ENCODE results near the gene SLC25A27.
A peak's percentile ranks its signal among the peaks of the same experiment; 100 is the strongest.
"Not testable (repeated sequence)": the region's sequence is repeated elsewhere in the genome, so short reads cannot be mapped to it uniquely, and the experiment has no call there.

The SLC25A27 gene, protein sequence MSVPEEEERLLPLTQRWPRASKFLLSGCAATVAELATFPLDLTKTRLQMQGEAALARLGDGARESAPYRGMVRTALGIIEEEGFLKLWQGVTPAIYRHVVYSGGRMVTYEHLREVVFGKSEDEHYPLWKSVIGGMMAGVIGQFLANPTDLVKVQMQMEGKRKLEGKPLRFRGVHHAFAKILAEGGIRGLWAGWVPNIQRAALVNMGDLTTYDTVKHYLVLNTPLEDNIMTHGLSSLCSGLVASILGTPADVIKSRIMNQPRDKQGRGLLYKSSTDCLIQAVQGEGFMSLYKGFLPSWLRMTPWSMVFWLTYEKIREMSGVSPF

DNA sequence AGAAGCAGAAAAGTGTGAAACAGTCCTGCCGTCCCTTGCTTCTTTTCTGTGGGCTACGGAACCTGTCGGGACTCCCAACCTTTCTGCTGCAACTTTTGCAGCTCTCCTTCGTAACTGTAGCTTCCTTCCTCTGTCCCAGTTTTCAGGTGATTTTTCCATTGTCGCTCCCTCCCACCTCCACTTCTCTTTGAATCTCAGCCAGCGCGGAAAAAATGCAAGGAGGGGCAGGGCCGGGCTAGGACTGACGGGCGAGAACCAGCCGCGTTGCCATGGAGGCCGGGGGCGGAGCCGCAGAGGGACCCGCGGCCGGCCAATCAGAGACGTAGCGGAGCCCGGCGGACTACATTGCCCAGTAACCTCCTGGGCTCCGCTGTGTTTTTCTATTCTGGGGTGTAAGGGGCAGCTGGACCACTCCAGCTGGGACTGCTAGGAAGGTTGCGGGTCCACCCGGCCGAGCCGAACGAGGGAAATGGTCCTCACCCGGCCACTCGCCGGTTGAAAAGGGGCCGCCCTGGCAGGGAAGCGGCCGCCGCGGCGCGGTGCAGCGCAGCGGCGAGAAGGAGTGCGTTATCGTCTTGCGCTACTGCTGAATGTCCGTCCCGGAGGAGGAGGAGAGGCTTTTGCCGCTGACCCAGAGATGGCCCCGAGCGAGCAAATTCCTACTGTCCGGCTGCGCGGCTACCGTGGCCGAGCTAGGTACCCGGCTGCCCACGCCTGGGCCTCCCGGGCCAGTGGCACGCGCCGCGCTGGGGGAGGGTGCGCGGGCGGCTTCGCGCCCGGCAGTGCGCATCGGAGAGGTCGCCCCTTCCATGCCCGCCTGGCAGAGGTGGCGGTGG, at the start of gene SLC25A27, which contains the start of gene CYP39A1:
Gene SLC25A27 (plus strand): TSS at position 373 of the 836 bp plus-strand sequence. CDS start 218 bp downstream, at position 591.
Gene CYP39A1 (minus strand): TSS at position 216 of the 836 bp plus-strand sequence. CDS start 236 bp downstream, outside the sequence.
- DNase-seq = peak; percentile 89 to 91

DNA sequence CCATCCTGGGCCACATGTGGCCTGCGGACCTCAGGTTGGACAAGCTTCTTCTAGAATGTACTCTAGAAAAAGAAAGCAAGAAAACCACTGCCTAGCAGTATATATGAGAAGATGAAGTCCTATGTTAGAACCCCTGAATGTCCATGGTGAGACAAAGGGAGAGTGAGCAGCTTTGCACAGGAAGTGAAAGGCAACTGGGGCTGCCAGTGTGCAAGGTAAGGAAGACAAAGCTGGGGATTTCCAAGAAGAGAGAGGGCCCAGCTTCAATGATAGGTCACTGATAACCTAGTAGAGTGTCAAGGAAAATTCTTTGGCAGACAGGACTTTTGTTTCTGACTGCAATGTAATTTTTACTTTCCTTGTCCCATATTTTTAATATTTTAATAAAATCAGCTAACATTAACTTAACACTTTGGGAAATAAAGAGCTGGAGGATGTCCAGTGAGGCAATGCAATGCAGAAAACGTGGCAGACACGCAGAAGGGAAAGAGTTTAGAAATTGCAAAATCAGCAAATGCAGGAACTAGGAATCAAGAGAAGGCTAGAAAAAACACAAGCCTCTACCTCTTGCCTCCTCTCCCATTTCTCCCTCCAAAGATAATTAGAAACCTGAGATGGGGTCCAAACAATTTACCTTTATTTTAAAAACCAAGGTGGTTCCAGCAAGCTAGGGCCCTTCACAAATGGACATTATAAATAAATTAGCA, 47.5 kb upstream of the SLC25A27 start:
- no peak for DNase-seq

DNA sequence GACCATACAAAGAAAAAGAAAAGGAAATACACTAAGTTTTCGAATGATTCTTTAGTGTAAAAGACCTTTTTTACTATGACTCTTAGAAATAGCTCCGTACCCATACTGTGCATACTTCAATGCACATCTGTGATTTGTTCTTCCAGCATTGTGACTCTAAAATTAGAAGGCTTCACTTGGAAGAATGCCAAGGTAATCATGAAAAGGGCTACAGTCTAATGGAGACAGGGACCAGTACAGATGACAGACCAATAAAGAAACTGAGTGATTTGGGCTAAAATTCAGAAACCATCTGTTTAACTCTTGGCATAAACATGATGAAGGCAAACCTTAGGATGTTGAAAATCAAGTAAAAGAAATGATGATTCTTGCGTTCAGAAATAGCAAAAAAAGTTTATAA, 46.4 kb upstream of the SLC25A27 start:
- DNase-seq = peak in 1 of 2 donors; percentile 65

DNA sequence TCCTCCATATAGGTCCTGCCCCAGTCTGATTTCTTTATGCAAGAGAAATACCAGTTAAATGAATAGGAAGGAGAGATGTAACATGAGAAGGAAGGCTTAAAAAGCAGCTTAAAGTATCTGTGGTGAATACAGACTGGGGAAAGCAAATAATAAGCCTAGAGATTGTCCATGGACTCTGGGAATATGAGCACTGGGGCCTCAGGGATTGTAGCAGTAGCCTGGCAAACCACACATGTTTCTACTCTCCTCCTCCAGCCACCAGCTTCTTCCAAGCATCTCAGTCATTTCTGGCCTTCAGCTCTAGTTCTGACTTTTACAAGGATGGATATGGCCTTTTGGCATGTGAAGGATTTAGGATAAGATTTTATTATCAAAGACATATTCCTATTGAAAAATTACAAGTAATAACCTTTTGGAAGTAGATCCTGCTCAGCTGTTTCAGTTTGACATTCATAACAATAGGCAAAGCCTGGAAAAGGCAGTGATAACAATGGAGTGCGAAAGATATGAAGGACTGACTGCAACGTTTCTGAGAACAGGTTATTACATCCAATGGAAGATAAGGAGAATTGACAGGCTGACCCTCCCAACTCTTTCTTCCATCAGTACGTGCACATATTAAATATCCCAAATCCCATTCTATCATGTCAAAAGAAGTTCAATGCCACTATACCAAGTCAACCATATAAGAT, 41.8 kb upstream of the SLC25A27 start:
- no peak for DNase-seq

DNA sequence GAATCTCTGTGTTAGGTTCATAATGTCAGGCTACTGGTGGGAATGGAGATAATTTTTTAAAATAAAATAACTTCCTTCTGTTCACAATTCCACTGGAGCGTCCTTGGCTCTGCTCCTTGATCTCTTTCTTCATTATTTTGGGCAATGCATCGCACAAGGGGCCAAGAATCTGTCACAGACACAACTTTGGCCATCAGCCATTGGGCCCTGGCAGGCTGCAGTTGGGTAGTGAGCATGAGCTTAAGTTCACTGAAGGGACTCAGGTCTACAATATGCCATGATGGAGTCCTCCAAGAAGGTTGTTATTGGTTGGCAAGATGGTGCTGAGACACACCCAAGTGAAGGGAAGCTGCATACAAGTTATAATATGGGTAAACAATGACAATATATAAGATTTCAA, 40.1 kb upstream of the SLC25A27 start:
- no peak for DNase-seq

DNA sequence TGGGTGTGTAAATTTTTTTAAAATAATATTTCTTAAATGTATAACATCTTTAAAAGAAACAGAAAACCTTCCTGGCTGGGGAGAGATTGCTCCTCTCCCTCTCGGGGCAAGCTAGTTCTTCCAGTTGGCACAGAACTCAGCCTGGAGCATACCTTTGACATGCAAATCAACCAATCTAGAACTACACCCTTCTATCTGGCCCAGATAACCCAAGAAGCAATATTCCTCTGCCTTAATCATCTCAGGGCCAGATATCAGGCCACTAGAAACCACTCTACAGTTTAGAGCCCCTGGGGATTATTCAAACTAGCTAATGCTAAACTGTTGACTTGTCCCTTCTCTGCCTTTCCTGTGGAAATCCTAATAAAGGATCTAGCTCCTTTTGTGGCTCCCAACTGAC, 34.0 kb upstream of the SLC25A27 start:
- no peak for DNase-seq

DNA sequence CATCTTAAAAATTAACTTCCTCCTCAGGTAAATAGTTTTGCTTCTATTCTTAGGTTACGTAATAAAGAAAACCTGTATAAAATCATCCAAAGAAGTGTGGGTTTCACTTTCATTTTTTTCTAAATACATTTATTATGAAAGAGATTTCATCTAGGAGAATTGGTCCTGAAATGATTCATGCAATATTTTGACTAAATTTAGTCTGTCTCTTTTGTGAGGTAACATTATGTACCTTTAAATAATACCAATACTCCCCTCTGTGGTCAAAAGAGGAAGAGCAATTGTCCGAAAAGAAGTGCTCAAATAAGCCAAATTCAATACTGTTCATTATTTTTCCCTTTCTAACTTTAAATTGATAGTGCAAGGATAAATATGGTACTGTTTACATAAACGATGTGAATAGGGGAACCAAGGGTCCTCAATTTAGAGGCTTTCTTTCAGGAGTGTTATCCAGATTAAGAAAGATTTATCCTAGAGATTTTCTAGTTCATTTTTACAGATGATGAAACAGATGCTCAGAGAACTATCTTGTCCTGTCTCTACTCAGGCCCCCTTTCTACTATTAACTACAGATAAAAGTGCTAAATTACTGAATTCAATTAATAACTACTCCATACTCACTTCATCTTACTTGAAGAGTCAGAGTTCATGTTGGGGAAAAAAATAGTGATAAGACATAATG, 26.4 kb upstream of the SLC25A27 start:
- DNase-seq = peak in 1 of 2 donors; percentile 70

DNA sequence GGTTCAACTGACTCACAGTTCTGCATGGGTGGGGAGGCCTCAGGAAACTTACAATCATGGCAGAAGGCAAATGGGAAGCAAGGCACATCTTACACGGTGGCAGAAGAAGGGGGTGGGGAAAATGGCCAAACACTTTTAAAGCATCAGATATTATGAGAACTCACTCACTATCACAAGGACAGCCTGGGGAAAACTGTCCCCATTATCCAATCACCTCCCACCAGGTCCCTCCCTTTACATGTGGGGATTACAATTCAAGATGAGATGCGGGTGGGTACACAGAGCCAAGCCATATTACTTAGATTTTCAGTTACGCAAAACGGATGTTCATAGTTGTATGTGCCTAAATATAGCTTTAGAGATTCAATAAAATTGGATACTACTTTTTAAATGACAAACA, 25.8 kb upstream of the SLC25A27 start:
- no peak for DNase-seq

DNA sequence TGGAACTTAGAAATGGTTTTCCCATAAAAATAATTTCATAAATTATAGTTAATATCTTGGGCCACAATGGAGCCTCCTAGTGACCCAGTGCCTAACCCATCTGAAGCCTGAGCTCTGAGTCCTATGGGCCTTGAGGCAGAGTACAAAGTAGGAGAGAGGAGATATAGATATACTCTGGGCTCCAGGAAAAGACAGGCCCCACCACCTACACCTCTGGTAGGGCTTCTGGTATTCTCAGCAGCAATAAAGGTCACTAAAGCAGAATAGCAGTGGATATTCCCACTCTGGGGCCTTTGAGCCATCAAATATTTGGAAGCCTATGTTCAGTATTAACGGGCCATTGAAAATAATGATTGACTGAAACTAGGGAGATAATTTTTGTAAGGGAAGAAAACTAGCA, 24.3 kb upstream of the SLC25A27 start:
- no peak for DNase-seq

DNA sequence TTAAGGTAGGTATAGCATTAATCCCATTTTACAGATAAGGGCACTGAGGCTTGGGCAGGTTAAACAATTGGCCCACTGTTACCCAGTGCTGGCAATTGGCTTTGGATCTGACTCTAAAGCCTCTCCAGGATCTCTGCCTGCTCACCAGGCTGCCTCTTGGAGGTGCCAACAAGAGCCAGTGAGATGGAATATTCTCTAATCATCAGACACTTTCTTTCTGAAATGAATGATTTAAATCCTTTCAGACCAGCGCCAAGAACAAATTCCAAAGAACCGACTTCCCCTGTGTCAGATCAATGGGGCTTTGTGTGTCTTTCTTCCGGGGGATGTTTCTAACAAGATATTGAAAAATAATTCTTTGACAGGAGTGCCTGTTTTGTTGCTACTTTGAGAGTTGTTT, 23.8 kb upstream of the SLC25A27 start:
- no peak for DNase-seq

DNA sequence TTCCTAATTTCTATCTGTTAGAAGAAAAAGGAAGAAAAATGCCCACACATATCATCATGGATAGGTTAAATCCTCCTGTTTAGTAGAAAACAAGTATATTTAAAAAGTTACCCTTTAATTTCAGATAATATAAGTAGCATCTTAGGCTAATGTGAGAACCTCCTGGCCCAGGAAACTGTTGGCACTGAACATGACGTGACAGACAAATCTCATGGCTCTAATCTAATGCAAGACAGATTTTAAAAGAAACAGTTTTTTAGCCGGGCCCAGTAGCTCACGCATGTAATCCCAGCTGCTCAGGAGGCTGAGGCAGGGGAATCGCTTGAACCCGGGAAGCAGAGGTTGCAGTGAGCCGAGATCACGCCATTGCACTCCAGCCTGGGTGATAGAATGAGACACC, 23.1 kb upstream of the SLC25A27 start:
- no peak for DNase-seq

DNA sequence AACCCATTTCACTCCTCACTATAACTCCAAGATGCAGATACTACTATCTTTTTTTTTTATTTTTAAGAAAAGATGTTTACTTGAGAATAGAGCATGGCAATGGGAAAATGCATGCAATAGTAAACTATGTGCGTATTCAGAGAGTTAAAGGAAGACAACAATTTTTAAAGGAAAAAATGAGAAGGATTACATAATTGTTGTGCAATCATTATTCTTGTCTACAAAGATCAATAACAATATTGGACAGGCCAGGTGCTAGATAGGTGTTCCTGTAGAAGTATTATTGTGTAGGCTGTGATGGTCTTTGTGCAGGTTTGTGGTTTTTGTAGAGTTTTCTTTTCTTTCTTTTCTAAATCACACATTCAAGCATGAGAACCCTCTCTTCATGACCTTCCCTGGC, 20.7 kb upstream of the SLC25A27 start:
- no peak for DNase-seq

DNA sequence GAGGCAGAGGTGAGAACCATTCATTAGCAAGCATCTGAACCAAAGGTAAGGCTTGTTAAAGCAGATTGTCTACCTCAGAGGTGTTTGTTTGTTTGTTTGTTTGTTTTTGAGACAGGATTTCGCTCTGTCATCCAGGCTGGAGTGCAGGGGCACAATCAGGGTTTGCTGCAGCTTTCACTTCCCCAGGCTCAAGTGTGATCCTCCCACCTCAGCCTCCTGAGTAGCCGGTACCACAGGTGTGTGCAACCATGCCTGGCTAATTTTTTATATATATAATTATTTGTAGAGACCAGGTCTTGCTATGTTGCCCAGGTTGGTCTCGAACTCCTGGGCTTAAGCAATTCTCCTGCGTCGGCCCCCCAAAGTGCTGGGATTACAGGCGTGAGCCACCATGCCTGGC, 17.3 kb upstream of the SLC25A27 start:
- no peak for DNase-seq

DNA sequence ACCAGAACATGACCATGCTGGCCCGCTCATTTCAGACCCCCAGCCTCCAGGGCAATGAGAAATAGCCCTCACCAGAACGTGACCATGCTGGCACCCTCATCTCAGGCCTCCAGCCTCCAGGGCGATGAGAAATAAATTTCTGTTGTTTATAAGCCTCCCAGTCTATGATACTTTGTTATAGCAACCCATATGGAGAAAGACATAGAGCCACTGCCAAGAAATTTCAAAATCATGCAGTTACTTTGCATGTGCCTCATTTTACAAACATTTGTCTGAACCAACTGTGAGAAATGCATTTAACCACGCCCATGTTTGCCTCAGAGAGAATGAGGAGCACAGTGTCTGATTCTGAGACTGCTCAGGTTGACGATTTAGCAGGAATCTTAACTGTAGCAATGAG, 15.6 kb upstream of the SLC25A27 start:
- no peak for DNase-seq

DNA sequence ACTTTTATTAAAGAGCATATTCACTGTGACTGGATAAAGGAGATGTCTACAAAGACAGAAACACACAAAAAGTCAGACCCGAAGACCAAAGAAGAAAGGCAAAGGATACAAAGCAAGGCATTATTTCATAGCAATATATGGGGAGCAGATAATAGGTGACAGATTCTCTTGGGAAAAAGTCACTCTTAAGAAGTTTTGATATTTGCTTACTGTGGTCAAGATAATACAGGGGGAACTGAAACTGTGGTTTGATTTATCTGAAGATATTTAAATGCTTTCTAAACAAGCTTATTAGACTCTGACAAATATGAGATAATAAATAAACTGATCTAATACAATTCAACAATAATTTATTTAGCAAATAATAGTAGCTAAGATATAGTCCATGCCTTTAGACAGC, 14.8 kb upstream of the SLC25A27 start:
- DNase-seq = no peak

DNA sequence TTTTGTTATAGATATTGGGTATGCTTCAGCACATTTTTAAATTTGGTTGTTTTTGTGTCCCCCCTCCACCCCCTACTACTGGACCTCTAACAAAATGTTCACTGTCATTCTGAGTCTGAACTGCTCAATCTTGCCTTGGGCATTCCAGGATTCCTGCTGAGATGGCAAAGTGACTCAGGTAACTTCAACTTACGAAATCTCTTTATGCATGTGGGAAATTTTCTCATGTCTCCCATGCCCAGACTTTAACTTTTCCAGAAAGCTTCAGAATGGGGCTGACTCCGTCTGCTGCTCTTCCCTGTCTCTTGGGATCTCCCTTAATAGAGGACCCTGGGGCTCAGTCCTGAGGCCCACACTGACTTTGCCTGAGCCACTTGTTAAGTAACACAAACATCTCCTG, 14.1 kb upstream of the SLC25A27 start:
- no peak for DNase-seq

DNA sequence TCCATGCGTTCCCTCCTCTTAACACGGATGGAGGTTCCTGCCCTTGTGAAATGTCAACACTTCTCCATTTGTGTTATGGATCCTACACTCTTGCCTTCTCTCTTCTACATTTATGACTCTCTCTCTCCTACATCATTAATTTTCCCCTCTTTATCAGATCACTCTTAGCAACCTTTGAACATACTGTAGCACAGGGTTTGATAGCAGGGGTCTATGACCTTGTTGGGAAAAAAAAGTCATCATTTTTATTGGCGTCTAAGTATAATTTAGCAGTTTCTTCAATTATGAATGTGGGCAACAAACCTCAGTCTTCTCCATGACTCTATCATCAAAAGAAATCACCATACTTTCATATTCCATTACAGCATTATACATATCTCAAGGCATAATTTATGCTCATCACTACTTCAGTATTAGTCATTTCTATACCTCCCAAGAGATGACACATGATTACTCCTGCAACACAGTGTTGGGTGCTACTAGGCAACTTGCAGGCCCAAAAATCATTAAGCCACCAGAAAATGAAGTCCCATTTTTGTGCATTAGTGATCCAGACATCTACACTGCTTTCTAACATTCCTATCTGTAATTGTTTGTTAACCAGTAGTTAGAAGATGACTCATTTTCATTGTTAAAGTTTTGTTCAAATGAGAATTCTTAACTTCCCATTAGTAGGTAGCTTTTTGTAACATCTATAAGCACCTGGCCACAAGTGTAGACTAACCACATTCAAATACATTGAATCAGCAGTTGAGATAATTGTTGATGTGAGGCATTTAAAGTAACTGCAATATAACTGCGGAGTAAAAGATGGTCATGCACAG, 9.6 kb upstream of the SLC25A27 start:
- DNase-seq = no peak

DNA sequence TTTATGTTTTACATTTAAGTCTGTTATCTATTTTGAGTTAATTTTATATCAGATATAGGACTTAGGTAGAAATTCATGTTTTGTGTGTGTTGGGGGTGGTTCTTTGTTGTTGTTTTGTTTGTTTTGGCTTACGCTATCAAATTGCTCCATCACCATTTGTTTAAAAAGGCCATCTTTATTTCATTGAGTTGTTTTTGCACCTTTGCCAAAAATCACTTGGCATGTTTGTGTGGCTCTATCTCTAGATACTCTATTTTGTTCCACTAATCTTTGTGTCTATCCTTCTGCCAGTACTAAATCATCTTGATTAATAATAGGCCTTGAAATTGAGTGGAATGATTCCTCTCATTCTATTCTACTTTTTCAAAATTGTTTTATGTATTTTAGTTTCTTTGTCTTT, 7.5 kb upstream of the SLC25A27 start:
- no peak for DNase-seq

DNA sequence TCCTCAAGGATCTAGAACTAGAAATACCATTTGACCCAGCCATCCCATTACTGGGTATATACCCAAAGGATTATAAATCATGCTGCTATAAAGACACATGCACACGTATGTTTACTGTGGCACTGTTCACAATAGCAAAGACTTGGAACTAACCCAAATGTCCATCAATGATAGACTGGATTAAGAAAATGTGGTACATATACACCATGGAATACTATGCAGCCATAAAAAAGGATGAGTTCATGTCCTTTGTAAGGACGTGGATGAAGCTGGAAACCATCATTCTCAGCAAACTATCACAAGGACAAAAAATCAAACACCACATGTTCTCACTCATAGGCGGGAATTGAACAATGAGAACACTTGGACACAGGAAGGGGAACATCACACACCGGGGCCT, 4.7 kb upstream of the SLC25A27 start:
- DNase-seq = not testable (repeated sequence)

DNA sequence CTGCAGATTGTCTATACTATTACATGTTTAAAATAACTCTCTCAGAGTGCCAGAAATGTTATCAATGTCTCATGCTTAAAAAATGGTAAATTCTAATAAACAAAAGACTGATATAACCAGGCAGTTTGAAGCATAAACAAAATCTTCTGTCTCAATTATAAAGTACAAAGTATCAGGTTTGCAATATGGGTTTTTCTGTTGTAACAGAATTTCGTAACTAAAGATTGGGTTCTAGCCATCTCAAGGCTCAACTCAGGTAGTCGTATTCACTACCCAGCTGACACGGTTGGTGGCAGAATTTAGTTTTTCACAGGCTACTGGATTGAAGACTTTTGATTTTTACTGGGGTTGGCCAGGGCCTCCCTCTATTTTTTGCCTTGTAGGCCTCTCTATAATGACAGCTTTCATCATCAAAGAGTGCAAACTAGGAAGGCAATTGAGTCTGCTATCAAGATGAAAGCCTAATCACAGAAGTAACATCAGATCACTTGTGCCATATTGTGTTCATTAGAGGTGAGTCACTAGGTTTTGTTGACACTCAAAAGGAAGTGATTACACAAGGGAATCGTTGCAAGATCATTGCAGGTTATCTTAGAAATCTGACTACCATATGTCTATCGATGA, 3.8 kb upstream of the SLC25A27 start:
- no peak for DNase-seq

DNA sequence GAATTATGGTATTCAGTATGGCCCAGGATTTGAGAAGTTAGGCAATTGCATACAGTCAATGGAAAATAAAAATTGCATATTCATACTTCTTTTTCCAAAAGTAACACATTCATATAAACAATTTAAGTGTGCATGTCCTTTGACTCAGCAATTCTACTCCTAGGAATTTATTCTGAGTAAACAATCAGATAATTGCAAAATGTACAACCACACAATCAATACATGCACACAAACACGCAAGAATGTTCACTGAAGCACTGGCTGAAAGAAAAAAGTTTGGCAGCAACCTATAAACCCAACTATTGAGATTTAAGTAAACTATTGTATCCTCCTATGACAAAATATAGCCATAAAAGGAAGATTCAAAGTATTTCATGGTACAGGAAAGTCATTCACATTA, 1.8 kb upstream of the SLC25A27 start:
- no peak for DNase-seq

All from hippocampal formation (tissue), 2 donors.